ENCODE measurements around the gene TDRD10. TPM values are rescaled to one million over a fixed set of nuclear protein-coding genes. Genes with fewer than 3 reads are reported as not detected.

Gene TDRD10
- total RNA-seq, 4 donors from 2014 or later = 0.61 to 4.2 (median 0.62) TPM

- TF ChIP-seq, protein P1, sequence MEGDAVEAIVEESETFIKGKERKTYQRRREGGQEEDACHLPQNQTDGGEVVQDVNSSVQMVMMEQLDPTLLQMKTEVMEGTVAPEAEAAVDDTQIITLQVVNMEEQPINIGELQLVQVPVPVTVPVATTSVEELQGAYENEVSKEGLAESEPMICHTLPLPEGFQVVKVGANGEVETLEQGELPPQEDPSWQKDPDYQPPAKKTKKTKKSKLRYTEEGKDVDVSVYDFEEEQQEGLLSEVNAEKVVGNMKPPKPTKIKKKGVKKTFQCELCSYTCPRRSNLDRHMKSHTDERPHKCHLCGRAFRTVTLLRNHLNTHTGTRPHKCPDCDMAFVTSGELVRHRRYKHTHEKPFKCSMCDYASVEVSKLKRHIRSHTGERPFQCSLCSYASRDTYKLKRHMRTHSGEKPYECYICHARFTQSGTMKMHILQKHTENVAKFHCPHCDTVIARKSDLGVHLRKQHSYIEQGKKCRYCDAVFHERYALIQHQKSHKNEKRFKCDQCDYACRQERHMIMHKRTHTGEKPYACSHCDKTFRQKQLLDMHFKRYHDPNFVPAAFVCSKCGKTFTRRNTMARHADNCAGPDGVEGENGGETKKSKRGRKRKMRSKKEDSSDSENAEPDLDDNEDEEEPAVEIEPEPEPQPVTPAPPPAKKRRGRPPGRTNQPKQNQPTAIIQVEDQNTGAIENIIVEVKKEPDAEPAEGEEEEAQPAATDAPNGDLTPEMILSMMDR (IDR thresholded peaks at IDR 0.05 in 4 of 5, conservative IDR thresholded peaks at IDR 0.05 in 1 of 5) = no peak
- TF ChIP-seq POLR2A (IDR thresholded peaks at IDR 0.05) = no peak
- Histone ChIP-seq H3K4me1 (peaks cover 4% of the 10 kb centered on the region in 2 donors), H3K4me3 (no peak overlapping the region), H3K9me3 (no peaks in the 10 kb centered on the region), H3K36me3 (no peaks in the 10 kb centered on the region), H3K27me3 (no peaks in the 10 kb centered on the region), H3K27ac (no peak overlapping the region)
- in situ Hi-C loops (cut with MboI; ENCODE audit: low sequenced_read_pairs in 4 of 4) (loop anchor here in 2 of 4 donors (10.0 to 25.0 kb wide), 2 partner anchors 190 to 312 kb away; no protein-coding TSS in a partner anchor), intact Hi-C loops (cut with DNase I; ENCODE audit: low total_unique reads) (no loop called here)
- DNase-seq (no peak), ATAC-seq (no peak)
These were observed 70.6 kb downstream of the TDRD10 start for GRCh38 chr1:154572468-154573167.

DNA sequence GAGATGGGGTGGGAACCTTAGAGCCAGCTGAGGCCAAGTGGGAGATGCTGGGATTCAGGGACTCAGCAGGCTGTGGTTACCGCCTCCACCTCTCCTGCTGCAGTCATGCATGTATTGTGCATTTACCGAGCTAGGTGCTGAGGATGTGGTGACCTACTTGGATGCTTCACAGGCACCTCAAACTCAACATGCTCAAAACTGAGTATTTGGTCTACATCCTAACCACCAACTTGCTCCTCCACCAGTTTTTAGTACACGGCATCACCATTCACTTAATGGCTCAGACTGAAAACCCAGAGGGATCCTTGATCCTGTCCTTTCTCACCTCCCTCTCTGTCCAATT lies 71.1 kb downstream of the TDRD10 start:
- in situ Hi-C loops (cut with MboI; ENCODE audit: low sequenced_read_pairs in 4 of 4) = loop anchor here in 2 of 4 donors (10.0 to 25.0 kb wide), 2 partner anchors 189 to 312 kb away; no protein-coding TSS in a partner anchor
- Histone ChIP-seq H3K27ac (no peak overlapping the region), H3K9me3 (no peaks in the 10 kb centered on the region), H3K27me3 (no peaks in the 10 kb centered on the region), H3K4me1 (peaks cover under 1 to 1% of the 10 kb centered on the region in 2 donors), H3K4me3 (no peak overlapping the region), H3K36me3 (no peaks in the 10 kb centered on the region)
- no peak for TF ChIP-seq POLR2A (IDR thresholded peaks at IDR 0.05)
- TF ChIP-seq, protein P1 (IDR thresholded peaks at IDR 0.05 in 4 of 5, conservative IDR thresholded peaks at IDR 0.05 in 1 of 5) = no peak
- intact Hi-C loops (cut with DNase I; ENCODE audit: low total_unique reads) = no loop called here
- ATAC-seq (no peak), DNase-seq (no peak)

GRCh38 chr1:154574716-154575115 lies 72.7 kb downstream of the TDRD10 start:
- Histone ChIP-seq H3K4me1 (no peaks in the 10 kb centered on the region), H3K27me3 (no peaks in the 10 kb centered on the region), H3K4me3 (no peak overlapping the region), H3K9me3 (no peaks in the 10 kb centered on the region), H3K27ac (no peak overlapping the region), H3K36me3 (peaks cover 0 to 9% of the 10 kb centered on the region in 2 donors)
- no peak for DNase-seq
- intact Hi-C loops (cut with DNase I; ENCODE audit: low total_unique reads) = no loop called here
- TF ChIP-seq, protein P1 (IDR thresholded peaks at IDR 0.05 in 4 of 5, conservative IDR thresholded peaks at IDR 0.05 in 1 of 5) = no peak
- no peak for TF ChIP-seq POLR2A (IDR thresholded peaks at IDR 0.05)
- in situ Hi-C loops (cut with MboI; ENCODE audit: low sequenced_read_pairs in 4 of 4) = loop anchor here in 2 of 4 donors (10.0 to 25.0 kb wide), 2 partner anchors 188 to 310 kb away; no protein-coding TSS in a partner anchor
- ATAC-seq = no peak

DNA sequence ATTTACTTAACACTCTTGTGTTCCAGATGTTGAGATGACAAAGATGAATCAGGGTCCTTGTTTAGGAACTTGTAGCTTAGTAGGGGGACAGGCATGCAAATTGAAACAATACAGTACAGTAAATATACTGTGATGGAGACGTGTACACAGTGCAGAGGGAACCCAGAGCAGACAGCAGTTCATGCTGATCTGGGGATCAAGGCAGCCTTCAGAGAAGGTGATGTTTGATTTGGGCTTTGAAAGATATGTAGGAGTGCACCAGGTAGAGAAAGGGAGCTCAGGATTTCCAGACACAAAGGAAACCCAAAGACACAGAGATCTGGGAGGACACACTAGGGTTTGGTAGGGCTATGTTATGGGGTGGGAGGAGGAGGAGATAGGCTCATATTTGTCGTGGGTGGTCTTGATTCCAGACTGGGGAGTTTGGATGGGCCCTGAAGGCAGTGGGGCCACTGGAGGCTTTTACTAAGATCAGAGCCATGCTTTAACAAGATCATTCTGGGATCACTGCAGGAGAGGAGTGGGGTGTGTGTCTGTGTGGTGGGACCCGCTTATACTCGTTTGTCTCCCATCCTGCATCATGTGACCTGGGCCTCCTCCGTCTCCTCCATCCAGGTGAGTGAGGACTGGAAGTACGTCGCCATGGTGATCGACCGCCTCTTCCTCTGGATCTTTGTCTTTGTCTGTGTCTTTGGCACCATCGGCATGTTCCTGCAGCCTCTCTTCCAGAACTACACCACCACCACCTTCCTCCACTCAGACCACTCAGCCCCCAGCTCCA lies 73.3 kb downstream of the TDRD10 start:
- TF ChIP-seq POLR2A (IDR thresholded peaks at IDR 0.05) = no peak
- TF ChIP-seq, protein P1 (IDR thresholded peaks at IDR 0.05 in 4 of 5, conservative IDR thresholded peaks at IDR 0.05 in 1 of 5) = no peak
- Histone ChIP-seq H3K27me3 (no peaks in the 10 kb centered on the region), H3K36me3 (peaks cover 0 to 14% of the 10 kb centered on the region in 2 donors), H3K4me1 (no peaks in the 10 kb centered on the region), H3K9me3 (no peaks in the 10 kb centered on the region), H3K4me3 (no peak overlapping the region), H3K27ac (no peak overlapping the region)
- ATAC-seq = no peak
- intact Hi-C loops (cut with DNase I; ENCODE audit: low total_unique reads) = no loop called here
- no peak for DNase-seq
- in situ Hi-C loops (cut with MboI; ENCODE audit: low sequenced_read_pairs in 4 of 4) = loop anchor here in 1 of 4 donors (10.0 kb wide), 1 partner anchor 309 kb away; no protein-coding TSS in a partner anchor

Measured in gastrocnemius medialis (tissue), 4 donors.